GM19193 (cell line): ENCODE data around the gene SETBP1.

Experiments used
- POLR2A ChIP-seq: IDR thresholded peaks from 4 replicates; pipeline ENCODE4 v1.6.1; 2011; ENCODE audit not compliant: insufficient read depth, insufficient read length; ENCODE audit errors: extremely low read depth

The SETBP1 gene

GRCh38 chr18:44770641-44771040 is 90.0 kb downstream of the SETBP1 start:
- no peak for TF ChIP-seq POLR2A

GRCh38 chr18:44771572-44771955 is 90.9 kb downstream of the SETBP1 start:
- TF ChIP-seq POLR2A = no peak

GRCh38 chr18:44771956-44772917 is 91.5 kb downstream of the SETBP1 start:
- TF ChIP-seq POLR2A = no peak

GRCh38 chr18:44773640-44774155 is 93.0 kb downstream of the SETBP1 start:
- TF ChIP-seq POLR2A = no peak

GRCh38 chr18:44774191-44774590 is 93.5 kb downstream of the SETBP1 start:
- no peak for TF ChIP-seq POLR2A

GRCh38 chr18:44777457-44778192 is 96.9 kb downstream of the SETBP1 start:
- TF ChIP-seq POLR2A = no peak

GRCh38 chr18:44778788-44779187 is 98.1 kb downstream of the SETBP1 start:
- TF ChIP-seq POLR2A = no peak

- TF ChIP-seq POLR2A = no peak
Observed at GRCh38 chr18:44779753-44780292, 99.1 kb downstream of the SETBP1 start.

GRCh38 chr18:44781886-44782285 is 101.2 kb downstream of the SETBP1 start:
- TF ChIP-seq POLR2A = no peak

GRCh38 chr18:44782617-44783016 is 101.9 kb downstream of the SETBP1 start:
- TF ChIP-seq POLR2A = no peak

GRCh38 chr18:44783371-44783770 is 102.7 kb downstream of the SETBP1 start:
- TF ChIP-seq POLR2A = no peak

GRCh38 chr18:44786257-44786656 is 105.6 kb downstream of the SETBP1 start:
- no peak for TF ChIP-seq POLR2A

- no peak for TF ChIP-seq POLR2A
Observed at GRCh38 chr18:44786688-44787087, 106.0 kb downstream of the SETBP1 start.

GRCh38 chr18:44788334-44788733 is 107.6 kb downstream of the SETBP1 start:
- no peak for TF ChIP-seq POLR2A

- no peak for TF ChIP-seq POLR2A
Observed at GRCh38 chr18:44789710-44790109, 109.0 kb downstream of the SETBP1 start.
